Activated CD4-positive, alpha-beta T cell treated with anti-CD3 and anti-CD28 coated beads, Interleukin-2, amount 50 U/mL, for 16 hours (primary cell): Measurements from ENCODE around the gene RDH12.
"Not testable (repeated sequence)": the region's sequence is repeated elsewhere in the genome, so short reads cannot be mapped to it uniquely, and the experiment has no call there.

Experiments
- DNase-seq: peaks from one replicate; pipeline ENCODE4 v3.0.0-alpha.2; 2020

RDH12 gene

DNA sequence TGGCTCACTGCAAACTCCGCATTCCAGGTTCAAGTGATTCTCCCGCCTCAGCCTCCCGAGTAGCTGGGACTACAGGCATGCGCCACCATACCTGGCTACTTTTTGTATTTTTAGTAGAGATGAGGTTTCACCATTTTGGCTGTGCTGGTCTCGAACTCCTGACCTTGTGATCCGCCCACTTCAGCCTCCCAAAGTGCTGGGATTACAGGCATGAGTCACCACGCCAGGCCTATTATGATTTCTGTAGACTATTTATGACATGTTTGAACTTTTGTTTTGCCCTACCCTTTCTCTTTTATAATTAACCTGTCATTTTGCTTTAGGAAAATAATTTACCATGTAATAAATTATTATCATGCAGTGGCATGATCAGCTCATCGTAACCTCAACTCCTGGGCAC, at the start of gene RDH12:
Gene RDH12, plus strand, starts transcription at position 395 of the 400 bp plus-strand sequence. CDS start 20,757 bp downstream, outside the sequence.
- DNase-seq, result not testable (repeated sequence)

DNA sequence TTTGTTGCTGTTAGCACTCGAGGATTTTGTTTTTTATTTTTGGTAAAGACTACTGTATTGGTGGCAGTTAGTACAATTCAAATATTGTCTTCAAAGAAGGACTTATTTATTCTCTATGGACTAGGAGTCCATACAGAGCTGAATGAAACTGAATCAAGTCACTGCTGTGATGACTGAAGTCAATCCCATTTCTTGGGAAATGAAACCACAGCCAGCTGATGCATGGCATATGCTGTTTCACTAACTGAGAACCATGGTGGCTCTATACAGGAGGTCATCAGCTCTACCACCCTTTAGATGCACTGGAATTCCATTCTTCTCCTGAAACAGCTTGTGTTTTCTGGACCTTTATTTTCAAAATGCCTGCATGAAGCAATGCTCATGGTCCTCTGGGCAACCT, 49.5 kb upstream of the RDH12 start:
- DNase-seq, result no peak

DNA sequence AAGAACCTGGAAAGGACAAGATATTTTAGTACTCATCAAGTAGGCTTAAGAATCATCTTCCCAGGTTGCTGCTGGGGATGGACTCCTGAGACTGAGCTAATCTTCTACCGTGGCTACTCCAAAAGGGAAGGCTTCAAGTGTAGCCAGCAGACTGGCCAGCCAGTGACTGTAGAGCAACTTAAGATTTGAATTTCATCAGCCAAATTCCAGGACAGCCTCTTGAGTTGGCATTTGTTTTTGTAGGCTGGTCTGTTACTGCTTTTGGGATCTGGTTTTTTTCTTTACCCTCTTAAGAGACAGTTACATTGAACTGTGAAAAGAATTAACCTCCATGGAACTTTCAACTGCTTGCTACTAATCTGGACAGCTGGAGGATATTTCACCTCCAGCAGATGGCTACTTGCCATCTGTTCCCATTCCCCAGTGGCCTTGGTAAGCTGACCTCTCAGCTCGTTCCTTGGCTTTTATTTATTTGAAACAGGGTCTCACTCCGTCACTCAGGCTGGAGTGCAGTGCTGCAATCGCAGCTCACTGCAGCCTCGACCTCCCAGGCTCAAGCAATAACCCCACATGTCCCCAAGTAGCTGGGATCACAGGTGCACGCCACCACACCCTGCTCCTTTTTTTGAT, 47.9 kb upstream of the RDH12 start:
- no peak for DNase-seq

DNA sequence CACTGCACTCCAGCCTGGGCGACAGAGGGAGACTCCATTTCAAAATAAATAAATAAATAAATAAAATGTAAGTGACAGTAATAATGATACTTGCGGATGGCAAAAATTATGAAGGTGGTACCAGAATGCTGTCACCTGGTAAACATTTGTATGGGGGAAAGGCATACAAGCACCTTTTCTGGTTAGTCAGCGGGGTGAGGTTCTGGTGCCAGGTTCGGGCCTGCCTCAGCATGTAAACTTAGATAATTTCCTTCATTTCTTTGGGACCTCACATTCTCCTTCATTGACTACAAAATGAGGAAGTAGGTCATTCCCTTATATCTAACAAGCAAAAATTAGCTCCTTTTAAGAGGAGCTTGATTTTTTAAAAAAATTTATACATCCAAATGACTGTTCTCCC, 38.1 kb upstream of the RDH12 start:
- no peak for DNase-seq

DNA sequence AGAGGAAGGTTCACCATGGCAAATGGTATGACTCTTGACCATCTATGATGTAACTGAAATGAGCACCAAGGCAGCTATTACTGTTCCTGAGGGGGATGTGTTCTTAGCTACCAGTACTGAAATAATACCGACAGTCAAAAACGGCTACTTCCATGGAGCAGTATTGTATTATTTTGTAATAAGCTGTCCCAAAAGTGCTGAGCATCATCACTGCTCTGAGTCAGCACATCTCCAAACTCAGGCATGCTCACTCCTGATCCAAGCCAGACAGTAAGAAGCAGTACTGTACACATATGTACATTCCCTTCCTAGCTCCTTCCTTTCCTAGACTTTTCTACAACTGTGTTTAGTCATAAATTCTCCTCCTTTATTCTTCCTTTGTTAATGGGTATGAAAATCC, 35.8 kb upstream of the RDH12 start:
- DNase-seq, result no peak

DNA sequence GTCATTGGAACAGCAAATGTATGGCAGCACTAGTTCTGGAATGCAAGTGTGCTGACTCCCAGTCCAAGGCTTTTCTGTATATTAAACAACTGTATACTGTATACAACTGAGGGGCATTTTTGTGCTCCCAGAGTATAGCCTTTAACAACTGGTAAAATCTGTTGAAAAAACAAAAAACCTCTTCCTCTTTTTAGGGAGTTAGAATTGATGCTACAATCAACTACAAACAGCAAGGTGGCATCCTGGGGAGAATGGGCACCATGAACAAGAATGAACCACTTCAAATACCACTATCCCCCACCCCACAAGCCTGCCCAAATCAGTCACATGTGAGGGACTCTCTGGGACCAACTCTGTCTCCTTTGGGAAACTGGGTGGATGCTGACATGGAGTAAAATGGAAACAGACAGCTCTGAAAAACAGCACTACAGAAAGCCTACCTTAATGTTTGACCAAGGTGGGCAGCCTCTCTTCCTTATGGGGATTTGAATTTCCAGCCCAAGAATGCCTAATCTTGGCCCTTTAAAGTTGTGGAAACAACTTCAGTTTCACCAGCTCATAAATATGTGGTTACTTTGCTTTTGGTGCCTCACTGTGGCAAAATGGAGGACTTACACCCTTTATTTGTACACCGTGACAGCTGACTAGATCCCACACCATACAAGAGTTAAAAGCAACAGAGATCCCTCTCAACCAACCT, 34.8 kb upstream of the RDH12 start:
- peak; percentile 42 for DNase-seq

DNA sequence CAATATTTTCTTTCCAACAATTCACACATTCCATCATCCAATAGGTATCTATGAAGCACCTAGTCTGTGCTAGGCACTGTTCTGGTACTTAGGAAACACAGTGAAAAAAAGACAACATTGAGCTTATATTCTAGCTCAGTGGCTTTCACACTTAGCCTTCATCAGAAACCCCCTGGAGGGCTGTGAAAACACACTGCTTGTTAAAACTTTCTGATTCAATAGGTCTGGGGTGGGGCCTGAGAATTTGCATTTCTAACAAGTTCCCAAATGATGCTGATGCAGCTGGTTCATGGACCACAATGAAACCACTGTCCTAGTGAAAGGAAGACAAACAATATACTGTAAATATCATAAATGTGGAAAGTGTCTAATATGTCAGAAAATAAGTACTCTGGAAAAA, 33.1 kb upstream of the RDH12 start:
- DNase-seq, result peak; percentile 56

DNA sequence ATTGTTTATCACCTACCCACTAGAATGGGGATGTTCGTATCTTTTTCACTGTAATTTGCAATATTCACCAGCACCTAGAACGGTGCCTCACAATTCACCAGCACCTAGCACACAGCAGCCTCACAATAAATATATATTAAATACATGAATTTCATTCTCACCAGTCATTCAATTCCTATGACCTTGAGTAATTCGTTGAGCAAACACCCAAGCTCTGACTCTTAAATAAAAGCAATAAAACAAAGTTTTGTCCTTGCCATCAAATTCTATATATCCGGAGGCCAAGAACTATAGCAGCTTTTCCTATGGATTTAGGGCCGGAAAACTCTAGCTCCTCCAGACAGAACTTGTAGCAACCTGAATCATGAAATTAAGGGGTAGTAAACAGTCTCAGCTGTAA, 28.2 kb upstream of the RDH12 start:
- DNase-seq, result no peak

DNA sequence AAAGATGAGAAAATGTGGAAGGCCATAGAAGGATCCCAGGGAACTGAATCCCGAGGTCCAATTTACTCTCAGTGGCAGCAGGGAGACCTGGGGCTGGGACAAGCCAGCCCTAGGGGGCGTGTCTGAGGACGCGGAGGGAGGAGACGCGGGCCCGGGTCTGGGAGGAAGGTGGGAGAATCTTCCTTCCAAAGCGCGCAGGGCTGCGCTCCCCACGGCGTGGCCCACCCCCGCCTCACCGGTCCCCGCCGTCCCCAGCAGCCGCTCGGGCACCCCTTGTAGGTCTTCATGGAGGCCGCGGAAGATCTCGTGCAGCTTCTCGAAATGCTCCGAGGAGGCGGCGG, 27.6 kb upstream of the RDH12 start:
- peak; percentile 52 for DNase-seq

DNA sequence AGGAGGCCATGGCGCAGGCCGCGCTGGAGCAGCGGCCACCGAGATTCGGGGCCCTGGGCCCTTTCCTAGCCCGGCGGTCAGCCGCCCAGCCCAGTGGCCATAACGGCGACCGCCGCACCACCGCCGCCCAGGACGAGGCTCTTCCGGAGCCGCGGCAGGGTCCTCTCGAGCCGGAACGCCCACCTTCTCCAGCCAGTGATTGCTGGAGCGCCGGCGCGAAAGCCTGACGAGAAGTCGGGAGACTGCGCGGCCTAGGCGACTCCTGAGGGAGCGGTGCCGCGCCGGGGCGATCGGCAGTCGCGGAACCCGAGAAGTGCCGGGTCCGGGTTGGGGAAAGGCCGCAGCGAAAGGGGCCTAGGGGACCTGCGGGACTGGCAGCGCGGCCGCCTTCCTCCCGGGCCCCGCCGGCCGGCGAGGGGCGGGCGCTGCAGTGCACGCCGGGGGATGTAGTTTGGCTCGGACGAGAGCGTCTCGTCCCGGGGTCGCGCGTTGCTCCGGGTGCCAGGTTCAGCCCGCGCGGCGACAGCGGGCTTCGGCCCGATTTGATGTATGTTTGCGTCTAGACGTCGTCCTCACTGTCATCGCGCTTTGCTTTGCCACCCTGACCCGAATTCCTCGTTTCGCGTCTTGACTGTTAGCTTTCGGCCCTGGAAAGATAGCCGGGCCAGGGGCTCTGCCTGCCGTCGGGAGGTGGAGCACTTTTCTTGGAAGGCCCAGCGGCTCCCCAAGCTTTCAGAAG, 27.0 kb upstream of the RDH12 start, which contains the start of gene VTI1B:
Gene VTI1B, minus strand, starts transcription at position 153 of the 739 bp plus-strand sequence. Its CDS starts 143 bp downstream, at position 10.
- peak; percentile 77 for DNase-seq

DNA sequence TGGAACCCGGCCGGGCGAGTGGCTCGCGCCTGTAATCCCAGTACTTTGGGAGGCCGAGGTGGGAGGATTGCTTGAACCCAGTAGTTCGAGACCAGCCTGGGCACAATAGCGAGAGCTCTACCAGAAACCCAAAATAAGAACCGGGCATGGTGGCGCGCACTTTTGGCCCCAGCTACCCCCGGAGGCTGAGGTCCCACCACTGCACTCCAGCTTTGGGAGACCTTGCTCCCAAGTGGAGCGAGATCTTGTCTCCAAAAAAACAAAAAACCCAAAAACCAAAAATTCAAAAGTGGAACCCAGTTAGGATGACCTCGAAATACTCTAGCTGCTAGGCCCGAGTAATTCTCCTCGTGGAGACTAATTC, 26.5 kb upstream of the RDH12 start:
- no peak for DNase-seq

DNA sequence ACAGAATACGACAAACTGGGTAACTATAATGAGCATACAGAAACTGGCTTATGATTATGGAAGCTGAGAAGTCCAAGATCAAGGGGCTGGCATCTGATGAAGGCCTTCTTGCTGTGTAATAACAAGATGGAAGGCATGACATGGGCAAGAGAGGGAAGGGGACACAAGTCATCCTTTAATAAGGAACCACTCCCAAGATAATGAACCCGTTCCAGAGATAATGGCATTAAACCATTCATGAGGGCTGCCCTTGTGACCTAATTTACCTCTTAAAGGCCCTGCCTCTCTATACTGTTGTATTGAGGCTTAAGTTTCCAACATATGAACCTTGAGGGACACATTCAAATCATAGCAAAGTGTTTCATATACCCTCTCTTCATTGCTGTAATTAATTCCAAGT, 22.7 kb upstream of the RDH12 start:
- DNase-seq, result no peak

DNA sequence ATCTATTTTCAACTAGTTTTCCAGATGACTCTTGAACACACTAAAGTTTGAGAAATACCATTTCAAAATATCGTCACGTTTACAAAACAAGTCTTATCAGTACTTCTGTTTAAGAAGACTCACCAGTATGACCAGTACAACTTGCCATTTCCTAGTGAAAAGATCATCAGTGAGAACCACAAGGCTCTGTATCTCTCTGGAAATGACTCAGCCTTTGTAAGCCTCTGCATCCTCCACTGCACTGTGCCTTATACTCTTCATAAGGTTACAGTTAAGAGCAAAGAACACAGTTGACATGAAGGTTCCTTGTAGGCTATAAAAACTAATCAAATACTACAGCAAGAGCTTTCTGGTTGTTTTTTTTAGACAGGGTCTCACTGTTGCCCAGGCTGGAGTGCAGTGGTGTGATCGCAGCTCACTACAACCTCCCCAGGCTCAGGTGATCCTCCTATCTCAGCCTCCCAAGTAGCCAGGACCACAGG, 21.5 kb upstream of the RDH12 start:
- DNase-seq, result peak; percentile 90

DNA sequence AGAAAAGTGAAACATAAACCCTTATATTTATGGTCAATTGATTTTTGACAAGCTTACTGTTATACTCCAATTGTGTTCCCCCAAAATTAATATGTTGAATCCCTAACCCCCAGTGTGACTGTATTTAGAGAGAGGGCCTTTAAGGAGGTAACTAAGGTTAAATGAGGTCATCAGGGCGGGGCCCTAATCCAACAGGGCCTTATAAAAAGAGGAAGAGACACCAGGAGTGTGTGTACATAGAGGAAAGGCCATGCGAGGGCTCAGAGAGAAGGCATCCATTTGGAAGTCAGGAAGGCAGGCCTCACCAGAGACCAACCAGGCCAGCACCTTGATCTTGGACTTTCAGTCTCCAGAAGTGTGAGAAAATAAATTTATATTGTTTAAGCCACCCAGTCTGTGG, 20.7 kb upstream of the RDH12 start:
- no peak for DNase-seq

DNA sequence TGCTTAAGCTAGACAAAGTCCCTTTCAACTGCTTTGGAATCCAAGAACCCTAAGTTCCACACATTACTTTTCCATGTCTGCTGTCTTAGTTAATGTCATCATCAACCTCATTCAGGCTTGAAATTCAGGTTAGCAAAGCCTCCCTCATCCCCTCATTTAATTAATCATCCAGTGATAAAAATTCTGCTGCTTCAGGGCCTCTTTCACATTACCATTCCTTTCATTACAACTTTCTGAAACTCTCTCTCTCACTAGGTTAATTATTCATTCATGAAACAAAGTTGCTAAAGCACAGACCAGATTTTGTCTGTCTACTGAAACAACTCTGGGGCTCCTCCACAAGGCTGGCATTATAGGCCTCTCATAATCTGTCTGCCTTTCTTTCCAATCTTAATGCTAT, 17.8 kb upstream of the RDH12 start:
- DNase-seq, result no peak

DNA sequence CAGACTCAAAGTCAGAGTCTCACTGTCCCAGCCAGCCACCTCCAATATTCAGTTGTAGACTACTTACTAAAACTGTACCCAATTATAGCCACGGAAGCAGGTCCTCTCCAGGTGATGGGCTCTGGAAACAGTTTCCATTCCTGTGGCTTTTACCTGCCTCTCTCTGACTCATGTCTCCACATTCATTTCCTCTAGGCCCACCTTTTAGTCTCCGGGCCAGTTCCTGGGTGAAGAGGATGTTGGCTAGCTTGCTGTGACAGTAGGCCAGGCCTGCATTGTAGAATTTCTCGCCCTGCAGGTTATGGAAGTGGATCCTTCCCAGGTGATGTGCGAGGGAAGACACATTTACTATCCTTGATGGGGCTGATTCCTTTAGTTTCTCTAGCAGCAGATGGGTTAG, 11.7 kb upstream of the RDH12 start:
- DNase-seq, result no peak

DNA sequence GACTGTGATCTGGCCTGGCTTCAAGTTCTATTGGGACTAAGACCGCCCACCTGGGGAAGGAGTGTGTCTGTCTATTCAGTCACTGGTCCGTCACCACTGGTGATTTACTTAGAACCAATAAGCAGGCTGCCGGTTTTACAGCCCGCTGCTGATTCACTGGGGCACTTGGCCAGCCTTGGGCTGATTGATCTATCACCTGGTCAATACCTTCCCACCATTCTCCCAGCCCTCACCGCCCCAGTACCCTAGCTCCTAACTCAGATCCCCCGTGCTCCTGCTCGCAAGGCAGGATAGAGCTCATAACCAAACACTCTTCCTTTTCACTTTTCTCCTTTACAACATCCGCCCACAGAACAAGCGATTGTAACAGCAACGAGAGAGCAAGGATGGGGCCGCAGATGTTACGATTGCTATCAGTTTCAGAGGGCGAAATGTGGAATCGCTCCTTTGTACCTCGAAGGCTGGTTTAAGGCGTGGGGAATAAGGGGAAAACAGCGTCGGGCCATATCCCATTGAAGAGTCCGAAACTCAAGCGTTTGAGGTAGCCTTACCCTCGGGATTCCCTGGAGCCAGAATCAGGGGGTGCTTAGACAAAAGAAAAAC, 6.8 kb upstream of the RDH12 start:
- peak; percentile 92 for DNase-seq

DNA sequence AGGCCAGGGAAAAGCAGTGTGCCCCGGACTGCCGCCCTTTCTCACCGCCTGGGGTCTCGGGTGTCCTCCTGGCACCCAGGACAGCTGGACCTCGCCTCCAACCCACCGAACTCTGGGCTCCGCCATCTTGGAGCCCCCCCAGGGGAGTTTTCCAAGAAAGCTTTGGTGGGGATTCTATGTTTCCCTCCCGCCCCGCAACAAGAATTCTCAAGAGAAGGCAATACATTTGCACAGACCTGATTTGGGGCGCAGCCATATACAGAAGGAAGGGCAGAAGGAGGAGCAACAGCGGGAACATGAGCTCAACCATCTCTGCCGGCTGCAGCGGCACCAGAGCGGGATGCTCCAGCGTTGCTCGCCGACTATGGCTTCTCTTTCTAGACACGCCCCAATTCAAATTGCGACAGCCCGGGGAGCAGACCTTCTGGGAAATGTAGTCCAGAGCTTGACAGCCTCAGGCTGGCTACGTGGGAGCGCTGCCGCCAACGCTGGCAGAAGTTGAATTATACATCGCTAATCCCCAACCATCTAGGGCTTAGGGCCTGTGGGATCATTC, 6.2 kb upstream of the RDH12 start, which contains the start of gene RDH11:
Gene RDH11, minus strand, starts transcription at position 371 of the 556 bp plus-strand sequence. Its CDS starts 61 bp downstream, at position 310.
- DNase-seq, result peak; percentile 93

DNA sequence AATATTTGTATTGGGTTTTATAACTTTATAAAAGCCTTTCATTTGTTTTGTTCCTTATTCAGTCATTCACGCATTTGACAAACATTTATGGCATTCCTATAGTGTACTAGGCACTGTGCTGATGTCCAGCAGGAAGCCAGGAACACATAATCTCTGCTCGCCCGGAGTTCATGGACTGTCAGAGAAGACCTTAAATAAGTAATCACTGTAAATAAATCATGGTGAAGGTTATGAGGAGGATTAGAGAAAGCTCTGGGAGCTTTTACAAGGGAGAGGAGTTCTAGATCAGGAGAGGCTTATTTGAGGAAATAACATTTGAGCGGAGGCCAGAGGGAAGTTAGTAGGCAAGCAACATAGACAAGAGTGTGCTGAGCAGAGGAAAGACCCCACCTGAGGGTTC, 4.7 kb upstream of the RDH12 start:
- DNase-seq, result no peak

DNA sequence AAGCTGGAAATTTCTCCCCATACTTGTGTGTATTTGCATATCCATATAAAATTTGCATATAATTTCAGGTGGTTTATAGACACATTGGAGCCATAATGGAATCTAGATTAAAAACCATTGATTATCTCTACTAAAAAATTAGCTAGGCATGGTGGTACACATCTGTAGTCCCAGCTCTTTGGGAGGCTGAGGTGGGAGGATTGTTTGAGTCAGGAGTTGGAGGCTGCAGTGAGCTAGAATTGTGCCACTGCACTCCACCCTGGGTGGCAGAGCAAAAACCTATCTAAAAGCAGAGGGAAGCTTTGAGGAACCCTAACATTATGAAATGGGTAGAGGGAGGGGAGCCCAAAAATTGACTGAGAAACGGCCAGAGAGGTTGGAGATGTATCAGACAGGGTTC, 3.5 kb upstream of the RDH12 start:
- no peak for DNase-seq

DNA sequence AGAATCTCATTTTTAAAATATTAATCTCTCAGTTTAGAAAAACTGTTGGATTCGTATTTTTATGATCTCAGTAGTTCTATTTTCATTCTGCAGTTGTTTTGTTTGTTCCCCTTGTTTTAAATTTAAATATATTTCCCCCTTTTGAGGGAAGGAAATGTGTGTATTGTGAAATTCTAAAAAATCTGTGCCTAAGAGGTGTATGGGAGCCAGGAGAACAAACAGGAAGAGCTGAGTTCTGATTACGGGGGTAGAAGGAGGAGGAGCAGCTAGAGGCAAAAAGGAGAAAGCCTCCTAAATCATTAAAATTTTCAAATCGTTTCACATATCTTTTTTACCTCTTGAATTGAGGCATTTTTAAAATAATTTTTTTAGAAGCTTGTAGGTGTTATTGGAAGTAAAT, 2.3 kb downstream of the RDH12 start:
- DNase-seq, result no peak

DNA sequence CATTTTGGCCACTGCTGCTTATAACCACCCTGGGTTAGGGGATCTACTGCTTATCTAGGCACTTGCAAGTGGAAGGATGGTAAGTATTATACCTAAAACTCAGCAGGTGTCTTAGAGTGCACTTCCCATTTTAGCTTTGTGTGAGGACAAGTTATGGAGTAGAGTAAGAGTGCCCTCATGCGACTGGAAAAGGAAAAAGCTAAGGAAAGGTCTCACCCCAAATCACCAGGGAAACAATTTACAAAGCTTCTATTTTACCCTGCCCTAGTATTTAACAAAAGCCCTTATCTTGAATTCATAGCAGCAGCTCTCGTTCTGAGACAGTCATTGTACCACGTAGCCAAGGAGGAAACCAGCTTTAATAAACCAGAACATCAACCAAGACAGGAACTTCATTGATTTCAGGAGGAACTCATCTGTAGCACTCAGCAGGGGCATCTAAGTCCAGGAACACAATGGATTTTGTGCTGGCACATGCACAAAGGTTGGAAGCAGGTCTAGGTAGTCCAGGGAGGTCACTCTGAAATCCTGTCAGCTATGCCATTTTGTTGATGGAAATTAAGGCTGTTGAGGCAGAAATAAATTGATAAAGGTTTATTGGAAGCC, 2.9 kb downstream of the RDH12 start:
- peak; percentile 50 for DNase-seq

DNA sequence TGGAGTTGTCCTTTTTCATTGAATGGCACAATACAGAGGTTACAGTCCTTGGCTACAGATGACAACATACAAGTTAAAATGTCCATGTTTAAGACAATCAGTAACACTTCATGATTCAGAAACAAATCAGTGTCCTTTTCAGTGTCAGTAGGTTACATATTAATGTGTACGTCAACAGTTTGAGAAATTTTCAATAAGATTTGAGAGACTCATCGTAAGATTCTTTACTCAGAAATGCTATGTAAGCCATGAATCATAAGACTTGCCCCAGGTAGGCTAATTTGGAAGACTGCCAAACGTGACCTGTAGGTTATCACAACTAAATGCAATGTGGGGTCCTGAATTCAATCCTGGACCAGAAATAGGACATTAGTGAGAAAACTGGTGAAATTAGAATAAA, 3.5 kb downstream of the RDH12 start:
- DNase-seq, result no peak
